GM12872 (cell line): ENCODE measurements around the gene CTNNA1.

Experiments
- CTCF ChIP-seq: IDR thresholded peaks from 3 replicates; pipeline ENCODE4 v1.5.1; 2011; ENCODE audit warnings: low read depth, mild to moderate bottlenecking, low read length, moderate library complexity; ENCODE audit not compliant: insufficient read depth

CTNNA1 gene

GRCh38 chr5:138743484-138743883 lies 9.7 kb upstream of the CTNNA1 start:
- no peak for TF ChIP-seq CTCF

GRCh38 chr5:138745268-138745667 lies 8.0 kb upstream of the CTNNA1 start:
- TF ChIP-seq CTCF, result no peak

GRCh38 chr5:138748630-138749081 lies 4.6 kb upstream of the CTNNA1 start:
- TF ChIP-seq CTCF, result no peak

- TF ChIP-seq CTCF, result no peak
Observed at GRCh38 chr5:138752341-138752950, 779 bp upstream of the CTNNA1 start.

GRCh38 chr5:138753794-138754698 lies 821 bp downstream of the CTNNA1 start:
- TF ChIP-seq CTCF, result no peak

- TF ChIP-seq CTCF, result no peak
Observed at GRCh38 chr5:138754699-138755057, 1.5 kb downstream of the CTNNA1 start.

- no peak for TF ChIP-seq CTCF
Observed at GRCh38 chr5:138755084-138755748, 2.0 kb downstream of the CTNNA1 start.
